ENCODE measurements around the gene EEF1E1.

- TF ChIP-seq SUZ12 (IDR thresholded peaks at IDR 0.05) = no peak
- TF ChIP-seq SP1 (IDR thresholded peaks at IDR 0.05) = no peak
- TF ChIP-seq FOXM1 (IDR thresholded peaks at IDR 0.05; ENCODE audit: borderline replicate concordance) = no peak
- no peak for TF ChIP-seq BHLHE40 (IDR thresholded peaks at IDR 0.05; ENCODE audit: borderline replicate concordance)
- TF ChIP-seq ELF4 (IDR thresholded peaks at IDR 0.05) = no peak
- no peak for TF ChIP-seq FOXA1 (IDR thresholded peaks at IDR 0.05)
- no peak for TF ChIP-seq TARDBP (IDR thresholded peaks at IDR 0.05)
- TF ChIP-seq ZNF384 (IDR thresholded peaks at IDR 0.05) = no peak
- no peak for TF ChIP-seq L3MBTL2 (conservative IDR thresholded peaks at IDR 0.05)
- TF ChIP-seq HDGF (IDR thresholded peaks at IDR 0.05; ENCODE audit: borderline replicate concordance) = no peak
Measured at GRCh38 chr6:8132130-8132529, 29.8 kb upstream of the EEF1E1 start.
